ENCODE data around the gene PLCH1. TPM values are rescaled to one million over a fixed set of nuclear protein-coding genes. Genes with fewer than 3 reads are reported as not detected.

The PLCH1 gene
- total and polyA plus RNA-seq, 2 donors (not counting 1 experiment from before 2014, with no cell fraction given), result 0.27 TPM; not detected in 1

DNA sequence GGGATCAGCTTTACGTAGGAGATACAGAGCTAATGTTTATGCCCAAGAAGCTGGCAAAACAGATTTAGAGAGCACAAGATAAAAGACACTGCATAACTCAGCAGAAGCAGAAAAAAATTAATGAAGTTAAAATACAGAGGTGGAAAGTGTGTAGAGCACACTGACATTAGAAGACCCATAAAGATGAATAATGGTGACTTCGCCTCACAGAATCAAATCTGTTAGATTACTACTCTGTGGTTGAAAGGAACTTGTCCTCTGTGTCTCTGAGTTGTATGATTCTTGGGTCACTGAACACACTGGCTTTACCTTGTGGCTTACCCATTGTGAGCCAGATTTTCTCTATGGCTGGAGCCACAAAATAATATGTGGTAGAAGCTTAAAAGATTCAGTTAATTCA lies 224.4 kb downstream of the PLCH1 start:
- no CpG with 5 or more reads among the region's 2 CpGs for WGBS (ENCODE audit: insufficient coverage)
- no peaks in the 10 kb centered on the region for H4K20me1 ChIP-seq (ENCODE audit: control insufficient read depth, insufficient read depth, low read length, poor library complexity, severe bottlenecking)

GRCh38 chr3:155519078-155519477 lies 225.8 kb downstream of the PLCH1 start:
- intact Hi-C loops (cut with micrococcal nuclease), result no loop called here
- TF ChIP-seq EZH2 (IDR thresholded peaks at IDR 0.05; ENCODE audit: borderline replicate concordance, insufficient read depth, low read depth, low read length, poor library complexity, severe bottlenecking) (no peak), CTCF (IDR thresholded peaks at IDR 0.05) (no peak)
- DNase-seq (peak; percentile 9), ATAC-seq (ENCODE audit: low read depth) (peak; percentile 43)
- H3K4me2 ChIP-seq (replicated peaks; ENCODE audit: low read depth, low read length, poor library complexity, severe bottlenecking), result no peak overlapping the region
- no peaks in the 10 kb centered on the region for H3K9me3 ChIP-seq (ENCODE audit: control extremely low read depth in 1 of 3, control insufficient read depth in 2 of 3, insufficient read depth in 1 of 3, low read length in 2 of 3)
- no peak overlapping the region for H3K27ac Mint-ChIP-seq
- no peak overlapping the region for H3K27ac ChIP-seq (ENCODE audit: low read length in 2 of 2)
- no peaks in the 10 kb centered on the region for H3K27me3 Mint-ChIP-seq
- H3K4me3 Mint-ChIP-seq, result no peak overlapping the region
- no peaks in the 10 kb centered on the region for H4K20me1 ChIP-seq (ENCODE audit: control insufficient read depth, insufficient read depth, low read length, poor library complexity, severe bottlenecking)
- H3K9me3 Mint-ChIP-seq (ENCODE audit: insufficient read depth), result no peaks in the 10 kb centered on the region
- CTCF ChIA-PET, result interaction anchor here (0.9 kb wide), 1 partner anchor 30 kb away, joined by 8 read pairs; no protein-coding TSS in a partner anchor
- H3K79me2 ChIP-seq (ENCODE audit: control insufficient read depth, insufficient read depth, low read length), result no peaks in the 10 kb centered on the region
- peaks cover 12% of the 10 kb centered on the region for H3K4me1 Mint-ChIP-seq
- H3K9ac ChIP-seq (ENCODE audit: low read length), result no peak overlapping the region
- peaks cover 0 to 9% of the 10 kb centered on the region in 2 donors for H3K4me1 ChIP-seq (ENCODE audit: control insufficient read depth in 2 of 2, insufficient read depth in 2 of 2, low read length in 2 of 2)
- POLR2A ChIA-PET, result no interaction called here
- no peak overlapping the region for H3K4me3 ChIP-seq (ENCODE audit: control extremely low read depth in 1 of 5, extremely low read depth in 1 of 5, insufficient read depth in 1 of 5, low read depth in 2 of 5, low read length in 4 of 5)
- H2AFZ ChIP-seq (ENCODE audit: insufficient read depth, low read depth, low read length, poor library complexity, severe bottlenecking), result peak overlapping the region; percentile 29
- H3K36me3 ChIP-seq (replicated peaks in 1 of 2; ENCODE audit: control extremely low read depth in 1 of 2, control insufficient read depth in 1 of 2, extremely low read depth in 1 of 2, insufficient read depth in 2 of 2, low read length in 1 of 2), result no peaks in the 10 kb centered on the region
- WGBS (ENCODE audit: insufficient coverage), result 14% methylated on average over 1 of the region's 3 CpGs
- no peaks in the 10 kb centered on the region for H3K27me3 ChIP-seq (replicated peaks in 1 of 4; ENCODE audit: control extremely low read depth in 1 of 4, control insufficient read depth in 3 of 4, insufficient read depth in 4 of 4, low read length in 3 of 4)

More for the DNA sequence above, 224.4 kb downstream of the PLCH1 start:
- ChIA-PET POLR2A (no interaction called here), CTCF (no interaction called here)
- Histone ChIP-seq H3K9ac (ENCODE audit: low read length) (no peak overlapping the region), H3K4me2 (replicated peaks; ENCODE audit: low read depth, low read length, poor library complexity, severe bottlenecking) (no peak overlapping the region), H3K9me3 (ENCODE audit: control extremely low read depth in 1 of 3, control insufficient read depth in 2 of 3, insufficient read depth in 1 of 3, low read length in 2 of 3) (peaks cover 0 to 2% (median 0%) of the 10 kb centered on the region in 3 donors), H3K4me1 (ENCODE audit: control insufficient read depth in 2 of 2, insufficient read depth in 2 of 2, low read length in 2 of 2) (peaks cover 0 to 9% of the 10 kb centered on the region in 2 donors), H3K36me3 (replicated peaks in 1 of 2; ENCODE audit: control extremely low read depth in 1 of 2, control insufficient read depth in 1 of 2, extremely low read depth in 1 of 2, insufficient read depth in 2 of 2, low read length in 1 of 2) (no peaks in the 10 kb centered on the region), H3K27ac (ENCODE audit: low read length in 2 of 2) (no peak overlapping the region), H3K27me3 (replicated peaks in 1 of 4; ENCODE audit: control extremely low read depth in 1 of 4, control insufficient read depth in 3 of 4, insufficient read depth in 4 of 4, low read length in 3 of 4) (no peaks in the 10 kb centered on the region), H3K4me3 (ENCODE audit: control extremely low read depth in 1 of 5, extremely low read depth in 1 of 5, insufficient read depth in 1 of 5, low read depth in 2 of 5, low read length in 4 of 5) (no peak overlapping the region), H3K79me2 (ENCODE audit: control insufficient read depth, insufficient read depth, low read length) (no peaks in the 10 kb centered on the region), H2AFZ (ENCODE audit: insufficient read depth, low read depth, low read length, poor library complexity, severe bottlenecking) (no peak overlapping the region)
- TF ChIP-seq EZH2 (IDR thresholded peaks at IDR 0.05; ENCODE audit: borderline replicate concordance, insufficient read depth, low read depth, low read length, poor library complexity, severe bottlenecking) (no peak), CTCF (IDR thresholded peaks at IDR 0.05) (no peak)
- H3K4me3 Mint-ChIP-seq, result no peak overlapping the region
- H3K9me3 Mint-ChIP-seq (ENCODE audit: insufficient read depth), result no peaks in the 10 kb centered on the region
- DNase-seq (no peak), ATAC-seq (ENCODE audit: low read depth) (no peak)
- no peaks in the 10 kb centered on the region for H3K27me3 Mint-ChIP-seq
- intact Hi-C loops (cut with micrococcal nuclease), result no loop called here
- H3K4me1 Mint-ChIP-seq, result peaks cover 12% of the 10 kb centered on the region
- no peak overlapping the region for H3K27ac Mint-ChIP-seq

All from B cell (primary cell).